HepG2 (cell line): ENCODE measurements around the gene MXRA8. TPM values are rescaled to one million over a fixed set of nuclear protein-coding genes. Genes with fewer than 3 reads are reported as not detected.

Experiments
- AHR ChIP-seq: IDR thresholded peaks from 2 replicates; pipeline ENCODE4 v1.6.1; 2018; ENCODE audit warnings: missing genetic modification reagents, missing compliant biosample characterization
- BORCS8-MEF2B ChIP-seq: sonication (generic); formaldehyde crosslinking; IDR thresholded peaks from 2 replicates; pipeline ENCODE4 v1.8.0; 2022; ENCODE audit warnings: mild to moderate bottlenecking, missing genetic modification reagents
- ETV5 ChIP-seq: IDR thresholded peaks from 2 replicates; pipeline ENCODE4 v1.6.1; 2018; ENCODE audit warnings: missing biosample characterization, missing genetic modification reagents, inconsistent platforms, borderline replicate concordance
- GABPB1 ChIP-seq: IDR thresholded peaks from 2 replicates; pipeline ENCODE4 v1.6.1; 2016; ENCODE audit warnings: mild to moderate bottlenecking, missing genetic modification reagents, moderate library complexity, missing compliant biosample characterization
- HDAC2 ChIP-seq: sonication (generic); formaldehyde crosslinking; IDR thresholded peaks from 2 replicates; pipeline ENCODE4 v1.4.0; 2020; ENCODE audit warnings: missing genetic modification reagents
- HES4 ChIP-seq: sonication (generic); formaldehyde crosslinking; IDR thresholded peaks from 2 replicates; pipeline ENCODE4 v1.9.0; 2021; ENCODE audit warnings: mild to moderate bottlenecking, missing genetic modification reagents, borderline replicate concordance
- MXI1 ChIP-seq: IDR thresholded peaks from 3 replicates; pipeline ENCODE4 v1.6.1; 2012; ENCODE audit warnings: low read depth, low read length, inconsistent platforms, borderline replicate concordance
- PAF1 ChIP-seq: IDR thresholded peaks from 2 replicates; pipeline ENCODE4 v1.6.1; 2016; ENCODE audit warnings: missing genetic modification reagents, missing compliant biosample characterization
- PAWR ChIP-seq: sonication (generic); formaldehyde crosslinking; IDR thresholded peaks from 2 replicates; pipeline ENCODE4 v1.4.0; 2020; ENCODE audit warnings: missing genetic modification reagents, mild to moderate bottlenecking, borderline replicate concordance
- PTBP1 ChIP-seq: fragments of 200-400 bp; formaldehyde crosslinking; IDR thresholded peaks from 2 replicates; pipeline ENCODE4 v1.6.1; 2018; ENCODE audit warnings: low read length, low read depth; ENCODE audit not compliant: poor library complexity, severe bottlenecking
- SNAI1 ChIP-seq: sonication (generic); formaldehyde crosslinking; IDR thresholded peaks from 2 replicates; pipeline ENCODE4 v1.5.0; 2020; ENCODE audit warnings: mild to moderate bottlenecking, missing genetic modification reagents, borderline replicate concordance
- SOX13 ChIP-seq, 3 experiments: fragments of 450-650 bp in 1 of 3; sonication (generic) in 1 of 3; formaldehyde crosslinking in 1 of 3; IDR thresholded peaks in 2 of 3; conservative IDR thresholded peaks in 1 of 3; 2 replicates each; pipeline versions ENCODE4 v1.5.0 to v1.6.1; 2016 to 2020; ENCODE audit warnings: antibody characterized with exemption in 1 of 3, mild to moderate bottlenecking in 1 of 3, missing compliant biosample characterization in 1 of 3, missing genetic modification reagents in 1 of 3, moderate library complexity in 1 of 3
- SP2 ChIP-seq: sonication (generic); formaldehyde crosslinking; IDR thresholded peaks from 2 replicates; pipeline ENCODE4 v1.5.1; 2020; ENCODE audit warnings: mild to moderate bottlenecking, missing genetic modification reagents
- TCF7 ChIP-seq: sonication (generic); IDR thresholded peaks from 2 replicates; pipeline ENCODE4 v1.6.1; 2016; ENCODE audit warnings: antibody characterized with exemption, low read depth
- ZBTB7B ChIP-seq: sonication (generic); formaldehyde crosslinking; IDR thresholded peaks from 2 replicates; pipeline ENCODE4 v1.4.0; 2020; ENCODE audit warnings: missing genetic modification reagents
- ZFYVE20 ChIP-seq: sonication (generic); formaldehyde crosslinking; IDR thresholded peaks from 2 replicates; pipeline ENCODE4 v1.8.0; 2023; ENCODE audit warnings: low read depth, mild to moderate bottlenecking, moderate library complexity, missing genetic modification reagents, borderline replicate concordance
- ZNF136 ChIP-seq: sonication (generic); formaldehyde crosslinking; IDR thresholded peaks from 2 replicates; pipeline ENCODE4 v1.8.1; 2022; ENCODE audit warnings: low read depth, mild to moderate bottlenecking, moderate library complexity, missing genetic modification reagents
- ZNF263 ChIP-seq: sonication (generic); formaldehyde crosslinking; IDR thresholded peaks from 2 replicates; pipeline ENCODE4 v1.4.0; 2020; ENCODE audit warnings: missing genetic modification reagents
- ZNF296 ChIP-seq: sonication (generic); formaldehyde crosslinking; conservative IDR thresholded peaks from 2 replicates; pipeline ENCODE4 v1.5.0; 2020; ENCODE audit warnings: mild to moderate bottlenecking, missing genetic modification reagents
- ZNF3 ChIP-seq: IDR thresholded peaks from 2 replicates; pipeline ENCODE4 v1.7.0; 2017; ENCODE audit warnings: inconsistent platforms
- ZNF350 ChIP-seq: sonication (generic); formaldehyde crosslinking; IDR thresholded peaks from 2 replicates; pipeline ENCODE4 v1.4.0; 2020; ENCODE audit warnings: mild to moderate bottlenecking, low read depth, missing genetic modification reagents, borderline replicate concordance
- ZNF552 ChIP-seq: sonication (generic); formaldehyde crosslinking; IDR thresholded peaks from 2 replicates; pipeline ENCODE4 v1.9.0; 2022; ENCODE audit warnings: missing genetic modification reagents, mild to moderate bottlenecking, borderline replicate concordance
- ZNF614 ChIP-seq: IDR thresholded peaks from 2 replicates; pipeline ENCODE4 v1.6.1; 2018; ENCODE audit warnings: missing biosample characterization, missing genetic modification reagents, inconsistent platforms, borderline replicate concordance
- ZNF687 ChIP-seq: sonication (generic); formaldehyde crosslinking; IDR thresholded peaks from 2 replicates; pipeline ENCODE4 v1.5.1; 2020; ENCODE audit warnings: mild to moderate bottlenecking, missing genetic modification reagents, moderate library complexity
- ZNF704 ChIP-seq: sonication (generic); formaldehyde crosslinking; IDR thresholded peaks from 2 replicates; pipeline ENCODE4 v1.8.1; 2023; ENCODE audit warnings: mild to moderate bottlenecking, inconsistent platforms, moderate library complexity, missing genetic modification reagents, borderline replicate concordance
- polyA plus RNA-seq, 8 experiments: library from polyadenylated mRNA; depleted of rRNA in 3 of 8; stranded (reverse) in 7 of 8; unstranded in 1 of 8; fragments of >200 nt; fragmentation: Illumina TruSeq in 4 of 8; extraction: Trizol in 4 of 8; gene quantifications; 2 replicates each; pipeline versions ENCODE4 v1.2.1 to v1.2.3, GENCODE V29; 2011 to 2016; ENCODE audit warnings: low read depth in 4 of 8, missing spikeins in 1 of 8, mixed read lengths in 1 of 8; ENCODE audit not compliant: insufficient read depth in 1 of 8
- total RNA-seq, 5 experiments: library from RNA; depleted of rRNA; stranded (reverse); fragments of >200 nt; fragmentation: Illumina TruSeq; extraction: Trizol; gene quantifications; 2 replicates each; pipeline ENCODE4 v1.2.3, GENCODE V29; 2016; ENCODE audit warnings: low read depth in 1 of 5

MXRA8 gene
- total and polyA plus RNA-seq, 2 of the 13 experiments (the other 11 are each of a cell fraction or from before 2014, with no cell fraction given): 19.8 to 44.8 TPM

GRCh38 chr1:1347663-1348419 is 10.5 kb downstream of the MXRA8 start (continued):
- TF ChIP-seq BORCS8-MEF2B (CRISPR knock-in tag) (peak; percentile 12; the same call in 1 of the 2 replicates), ZNF350 (CRISPR knock-in tag) (peak; percentile 47; the same call in 1 of the 2 replicates), ZNF296 (CRISPR knock-in tag) (no peak), SP2 (peak; percentile 39; the same call in 1 of the 2 replicates), ZNF3 (CRISPR knock-in tag) (no peak), ETV5 (CRISPR knock-in tag) (no peak; the same call in 1 of the 2 replicates), HES4 (CRISPR knock-in tag) (peak; percentile 74; the same call in 1 of the 2 replicates), ZFYVE20 (CRISPR knock-in tag) (no peak), AHR (CRISPR knock-in tag) (no peak), ZBTB7B (CRISPR knock-in tag) (peak; percentile 72), TCF7 (0 out of 2 replicates have a peak, but pooled peaks have one; percentile 59), ZNF263 (peak; percentile 85), ZNF704 (CRISPR knock-in tag) (no peak), GABPB1 (CRISPR knock-in tag) (peak; percentile 63), SOX13 (IDR thresholded peaks at IDR 0.05) (no peak), SOX13 (CRISPR knock-in tag; conservative IDR thresholded peaks at IDR 0.05 in 1 of 2, IDR thresholded peaks at IDR 0.05 in 1 of 2) (peak in 1 of 2 experiments; percentile 38; a peak in 1 of 4 replicates), ZNF687 (CRISPR knock-in tag) (peak; percentile 88), PAWR (CRISPR knock-in tag) (no peak), ZNF614 (CRISPR knock-in tag) (no peak), ZNF136 (peak; percentile 78; the same call in 1 of the 2 replicates), PTBP1 (peak; percentile 28), MXI1 (0 out of 3 replicates have a peak, but pooled peaks have one; percentile 24), PAF1 (no peak), ZNF552 (CRISPR knock-in tag) (peak; percentile 28; the same call in 1 of the 2 replicates), SNAI1 (CRISPR knock-in tag) (peak; percentile 85; the same call in 1 of the 2 replicates), HDAC2 (peak; percentile 29; the same call in 1 of the 2 replicates)
